Superior temporal gyrus (tissue), 1 donor: ENCODE measurements around the gene ERCC8.

Experiments
- DNase-seq: peaks from one replicate; pipeline ENCODE4 v3.0.0-alpha.2; 2016; ENCODE audit errors: extremely low spot score

Gene ERCC8

GRCh38 chr5:60841361-60841760, 103.5 kb downstream of the ERCC8 start:
- peak; percentile 23 for DNase-seq

GRCh38 chr5:60836131-60836530, 108.7 kb downstream of the ERCC8 start:
- no peak for DNase-seq

GRCh38 chr5:60835554-60835953, 109.3 kb downstream of the ERCC8 start:
- no peak for DNase-seq

GRCh38 chr5:60833520-60833919, 111.3 kb downstream of the ERCC8 start:
- no peak for DNase-seq

- DNase-seq = no peak
Observed at GRCh38 chr5:60830581-60831127, 114.2 kb downstream of the ERCC8 start.

GRCh38 chr5:60829490-60830266, 115.2 kb downstream of the ERCC8 start:
- no peak for DNase-seq

GRCh38 chr5:60827201-60827600, 117.7 kb downstream of the ERCC8 start:
- DNase-seq = no peak

- DNase-seq = no peak
Observed at GRCh38 chr5:60826653-60827052, 118.2 kb downstream of the ERCC8 start.
